H9 (cell line): Measurements from ENCODE around the gene STIMATE. TPM values are rescaled to one million over a fixed set of nuclear protein-coding genes. Genes with fewer than 3 reads are reported as not detected.

Source experiments
- DNase-seq: peaks from one replicate; pipeline ENCODE4 v3.0.0-alpha.2; 2017
- H2AFZ ChIP-seq: one replicate; pipeline ENCODE4 v1.6.1; 2013; ENCODE audit warnings: mild to moderate bottlenecking, low read length, control low read depth, moderate library complexity
- H2AK5ac ChIP-seq: 2 replicates; pipeline ENCODE4 v1.6.1; 2013; ENCODE audit warnings: low read length, control low read depth, mixed read lengths; ENCODE audit not compliant: insufficient read length
- H2BK120ac ChIP-seq: one replicate; pipeline ENCODE4 v1.6.1; 2013; ENCODE audit warnings: low read depth, mild to moderate bottlenecking, low read length, control low read depth, inconsistent platforms; ENCODE audit not compliant: poor library complexity, severe bottlenecking
- H2BK12ac ChIP-seq: 2 replicates; pipeline ENCODE4 v1.6.1; 2013; ENCODE audit warnings: low read length, control low read depth, mixed read lengths, low read depth; ENCODE audit not compliant: insufficient read length
- H2BK15ac ChIP-seq: 2 replicates; pipeline ENCODE4 v1.6.1; 2013; ENCODE audit warnings: low read depth, low read length, control low read depth
- H2BK20ac ChIP-seq: one replicate; pipeline ENCODE4 v1.6.1; 2013; ENCODE audit warnings: low read depth, mild to moderate bottlenecking, low read length, control low read depth, inconsistent platforms; ENCODE audit not compliant: poor library complexity, severe bottlenecking
- H2BK5ac ChIP-seq: 2 replicates; pipeline ENCODE4 v1.6.1; 2013; ENCODE audit warnings: low read length, control low read depth, mixed read lengths; ENCODE audit not compliant: insufficient read length
- H3K14ac ChIP-seq: 2 replicates; pipeline ENCODE4 v1.6.1; 2013; ENCODE audit warnings: low read length, control low read depth; ENCODE audit not compliant: insufficient read depth
- H3K18ac ChIP-seq: 2 replicates; pipeline ENCODE4 v1.6.1; 2013; ENCODE audit warnings: low read depth, mild to moderate bottlenecking, mixed read lengths, low read length, control low read depth; ENCODE audit not compliant: insufficient read length
- H3K23ac ChIP-seq: 2 replicates; pipeline ENCODE4 v1.6.1; 2013; ENCODE audit warnings: low read length, control low read depth, mixed read lengths, low read depth; ENCODE audit not compliant: insufficient read length
- H3K23me2 ChIP-seq: 2 replicates; pipeline ENCODE4 v1.6.1; 2013; ENCODE audit warnings: low read depth, mild to moderate bottlenecking, mixed read lengths, low read length, control low read depth; ENCODE audit not compliant: insufficient read length, poor library complexity, severe bottlenecking
- H3K27ac ChIP-seq: 2 replicates; pipeline ENCODE4 v1.5.1; 2013; ENCODE audit warnings: low read length, control low read depth, mixed read lengths, low read depth; ENCODE audit not compliant: insufficient read length
- H3K27me3 ChIP-seq: 2 replicates; pipeline ENCODE4 v1.6.1; 2013; ENCODE audit warnings: low read length, control low read depth, inconsistent platforms; ENCODE audit not compliant: insufficient read depth
- H3K4ac ChIP-seq: 2 replicates; pipeline ENCODE4 v1.6.1; 2013; ENCODE audit warnings: low read depth, mild to moderate bottlenecking, control low read depth, inconsistent platforms, low read length, moderate library complexity
- H3K4me1 ChIP-seq: 2 replicates; pipeline ENCODE4 v1.6.1; 2013; ENCODE audit warnings: low read length, control low read depth, inconsistent platforms; ENCODE audit not compliant: insufficient read depth
- H3K4me2 ChIP-seq: 2 replicates; pipeline ENCODE4 v1.6.1; 2013; ENCODE audit warnings: low read length, control low read depth, mixed read lengths; ENCODE audit not compliant: insufficient read length, insufficient read depth
- H3K56ac ChIP-seq: 2 replicates; pipeline ENCODE4 v1.6.1; 2013; ENCODE audit warnings: low read depth, mild to moderate bottlenecking, mixed read lengths, low read length, control low read depth; ENCODE audit not compliant: insufficient read length
- H3K79me1 ChIP-seq: 2 replicates; pipeline ENCODE4 v1.6.1; 2013; ENCODE audit warnings: low read depth, mild to moderate bottlenecking, moderate library complexity, low read length, control low read depth, inconsistent platforms; ENCODE audit not compliant: insufficient read depth, poor library complexity, severe bottlenecking
- H3K79me2 ChIP-seq: 2 replicates; pipeline ENCODE4 v1.6.1; 2013; ENCODE audit warnings: low read length, control low read depth, inconsistent platforms; ENCODE audit not compliant: insufficient read depth
- H3K9ac ChIP-seq: 2 replicates; pipeline ENCODE4 v1.6.1; 2013; ENCODE audit warnings: low read length, control low read depth, mixed read lengths; ENCODE audit not compliant: insufficient read length; ENCODE audit errors: extremely low read depth
- H3K9me3 ChIP-seq: one replicate; pipeline ENCODE4 v1.6.1; 2013; ENCODE audit warnings: low read depth, low read length, inconsistent platforms; ENCODE audit not compliant: control insufficient read depth
- H3T11ph ChIP-seq: one replicate; pipeline ENCODE4 v1.6.1; 2013; ENCODE audit warnings: mild to moderate bottlenecking, low read length, control low read depth, inconsistent platforms
- H4K20me1 ChIP-seq: one replicate; pipeline ENCODE4 v1.6.1; 2013; ENCODE audit not compliant: control insufficient read depth, insufficient read length, insufficient read depth
- H4K5ac ChIP-seq: 2 replicates; pipeline ENCODE4 v1.6.1; 2013; ENCODE audit warnings: low read depth, mild to moderate bottlenecking, mixed read lengths, low read length, control low read depth; ENCODE audit not compliant: insufficient read length
- H4K8ac ChIP-seq: replicated peaks from 2 replicates; pipeline ENCODE4 v1.6.1; 2013; ENCODE audit warnings: low read length, control low read depth, mixed read lengths, low read depth; ENCODE audit not compliant: insufficient read length
- H4K91ac ChIP-seq: 2 replicates; pipeline ENCODE4 v1.6.1; 2013; ENCODE audit warnings: low read depth, mild to moderate bottlenecking, moderate library complexity, mixed read lengths, low read length, control low read depth; ENCODE audit not compliant: insufficient read length
- H3K27ac Mint-ChIP-seq, 3 experiments: 2 replicates in 2 of 3; 3 replicates in 1 of 3; pipeline ENCODE4 v1.8.0; 2020 to 2021; ENCODE audit warnings: mixed read lengths in 3 of 3, mild to moderate bottlenecking in 1 of 3, moderate library complexity in 1 of 3
- H3K27me3 Mint-ChIP-seq: 2 replicates; pipeline ENCODE4 v1.8.0; 2021; ENCODE audit warnings: low read depth, mild to moderate bottlenecking, moderate library complexity, mixed read lengths
- H3K36me3 Mint-ChIP-seq, 3 experiments: 2 replicates in 2 of 3; 3 replicates in 1 of 3; pipeline ENCODE4 v1.8.0; 2020 to 2021; ENCODE audit warnings: low read depth in 3 of 3, mixed read lengths in 3 of 3; ENCODE audit not compliant: insufficient read depth in 1 of 3
- H3K4me1 Mint-ChIP-seq, 2 experiments: 2 replicates each; pipeline ENCODE4 v1.8.0; 2020; ENCODE audit warnings: mixed read lengths in 2 of 2
- H3K4me3 Mint-ChIP-seq, 2 experiments: 2 replicates in 1 of 2; 3 replicates in 1 of 2; pipeline ENCODE4 v1.8.0; 2020 to 2021; ENCODE audit warnings: mild to moderate bottlenecking in 2 of 2, mixed read lengths in 2 of 2, moderate library complexity in 1 of 2
- H3K9me3 Mint-ChIP-seq, 2 experiments: 2 replicates in 1 of 2; 3 replicates in 1 of 2; pipeline ENCODE4 v1.8.0; 2020; ENCODE audit warnings: mild to moderate bottlenecking in 2 of 2, mixed read lengths in 2 of 2, moderate library complexity in 1 of 2
- WGBS: extraction: QIAGEN DNeasy Blood & Tissue Kit; methylation state at CpG from one replicate; pipeline ENCODE4 v1.1.7; 2013; ENCODE audit warnings: missing lambda C conversion rate, low lambda C conversion rate, mixed read lengths; ENCODE audit not compliant: insufficient read length; ENCODE audit errors: extremely low coverage; 5-methylcytosine and 5-hydroxymethylcytosine counted together
- total RNA-seq: library from RNA; stranded (reverse); gene quantifications from 2 replicates; pipeline ENCODE4 v1.2.1, GENCODE V29; 2021
- TF ChIP-seq, protein P1 (sequence below): fragments of 200-600 bp; sonication (generic); conservative IDR thresholded peaks from 3 replicates; pipeline ENCODE4 v1.8.0; 2021; ENCODE audit warnings: antibody characterized with exemption, mild to moderate bottlenecking

Gene STIMATE
- total RNA-seq, 1 experiment from 2014 or later = 25.6 TPM

DNA sequence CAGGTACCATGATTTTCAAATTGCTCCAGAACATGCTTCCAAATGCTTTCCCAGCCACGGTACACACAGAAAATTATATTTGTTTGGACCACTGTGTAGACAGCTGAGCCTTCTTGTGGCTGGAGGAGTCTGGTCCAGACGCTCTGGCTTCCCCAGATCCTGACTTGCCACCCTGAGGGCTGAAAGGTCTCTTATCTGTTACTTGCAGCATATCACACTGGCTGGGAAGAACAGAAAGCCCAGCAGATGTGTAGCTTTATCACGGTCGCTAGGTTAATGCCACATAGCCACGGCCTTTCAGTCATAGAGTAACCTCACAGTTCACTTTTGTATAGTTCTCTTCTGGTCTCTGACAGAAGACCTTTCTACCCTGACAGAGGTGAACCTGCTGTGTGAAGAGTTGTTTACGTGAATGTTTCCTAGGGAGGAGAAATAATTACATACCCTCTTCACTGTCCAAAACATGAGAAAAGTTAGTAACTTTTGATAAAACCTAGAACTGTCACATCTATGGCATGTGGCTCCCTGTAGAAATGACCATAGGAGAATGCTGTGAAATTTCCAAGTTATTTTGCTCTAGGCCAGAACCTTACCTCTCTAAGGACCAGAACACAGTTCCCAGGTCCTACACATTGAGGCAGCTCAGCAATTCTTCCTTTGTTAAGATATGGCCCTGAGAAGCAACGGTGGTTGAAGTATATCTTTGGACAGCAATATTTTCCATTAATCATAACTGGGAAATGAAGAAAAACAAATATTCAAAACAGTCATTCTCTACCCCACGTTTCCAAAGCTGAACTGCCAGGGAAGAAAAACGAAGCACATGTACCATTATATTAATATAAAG lies 15.8 kb upstream of the STIMATE start:
- TF ChIP-seq, protein P1, sequence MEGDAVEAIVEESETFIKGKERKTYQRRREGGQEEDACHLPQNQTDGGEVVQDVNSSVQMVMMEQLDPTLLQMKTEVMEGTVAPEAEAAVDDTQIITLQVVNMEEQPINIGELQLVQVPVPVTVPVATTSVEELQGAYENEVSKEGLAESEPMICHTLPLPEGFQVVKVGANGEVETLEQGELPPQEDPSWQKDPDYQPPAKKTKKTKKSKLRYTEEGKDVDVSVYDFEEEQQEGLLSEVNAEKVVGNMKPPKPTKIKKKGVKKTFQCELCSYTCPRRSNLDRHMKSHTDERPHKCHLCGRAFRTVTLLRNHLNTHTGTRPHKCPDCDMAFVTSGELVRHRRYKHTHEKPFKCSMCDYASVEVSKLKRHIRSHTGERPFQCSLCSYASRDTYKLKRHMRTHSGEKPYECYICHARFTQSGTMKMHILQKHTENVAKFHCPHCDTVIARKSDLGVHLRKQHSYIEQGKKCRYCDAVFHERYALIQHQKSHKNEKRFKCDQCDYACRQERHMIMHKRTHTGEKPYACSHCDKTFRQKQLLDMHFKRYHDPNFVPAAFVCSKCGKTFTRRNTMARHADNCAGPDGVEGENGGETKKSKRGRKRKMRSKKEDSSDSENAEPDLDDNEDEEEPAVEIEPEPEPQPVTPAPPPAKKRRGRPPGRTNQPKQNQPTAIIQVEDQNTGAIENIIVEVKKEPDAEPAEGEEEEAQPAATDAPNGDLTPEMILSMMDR = no peak
- H3K4ac ChIP-seq = no peak overlapping the region
- Mint-ChIP-seq H3K27me3 (no peaks in the 10 kb centered on the region), H3K27ac (no peak overlapping the region), H3K9me3 (no peaks in the 10 kb centered on the region), H3K36me3 (peaks cover 3 to 16% (median 13%) of the 10 kb centered on the region in 3 experiments; a peak in 6 of 7 replicates), H3K4me1 (no peaks in the 10 kb centered on the region), H3K4me3 (no peak overlapping the region)
- no peak overlapping the region for H2BK12ac ChIP-seq
- H4K91ac ChIP-seq = no peak overlapping the region
- no peak overlapping the region for H2AFZ ChIP-seq
- H3K14ac ChIP-seq = no peak overlapping the region
- no peak overlapping the region for H4K8ac ChIP-seq
- no peak overlapping the region for H2AK5ac ChIP-seq
- no peaks in the 10 kb centered on the region for H3K23me2 ChIP-seq
- no peaks in the 10 kb centered on the region for H4K20me1 ChIP-seq
- no peaks in the 10 kb centered on the region for H3K79me1 ChIP-seq
- no peak overlapping the region for H2BK5ac ChIP-seq
- H3K56ac ChIP-seq = no peak overlapping the region
- H3K9me3 ChIP-seq = no peaks in the 10 kb centered on the region
- no peak overlapping the region for H4K5ac ChIP-seq
- no peak overlapping the region for H2BK20ac ChIP-seq
- no peak overlapping the region for H2BK120ac ChIP-seq
- H3K79me2 ChIP-seq = no peaks in the 10 kb centered on the region
- no peak overlapping the region for H3T11ph ChIP-seq
- no peak for DNase-seq
- no peak overlapping the region for H3K18ac ChIP-seq
- H3K23ac ChIP-seq = no peak overlapping the region
- no peak overlapping the region for H3K9ac ChIP-seq
- H3K4me1 ChIP-seq = no peaks in the 10 kb centered on the region
- no peak overlapping the region for H3K27ac ChIP-seq
- no peaks in the 10 kb centered on the region for H3K27me3 ChIP-seq
- H3K4me2 ChIP-seq = no peak overlapping the region
- WGBS = no CpG with 5 or more reads among the region's 9 CpGs
- H2BK15ac ChIP-seq = no peak overlapping the region
